Keratinocyte (primary cell): ENCODE results near the gene HBG2. TPM values are rescaled to one million over a fixed set of nuclear protein-coding genes. Genes with fewer than 3 reads are reported as not detected.
"Not testable (repeated sequence)": the region's sequence is repeated elsewhere in the genome, so short reads cannot be mapped to it uniquely, and the experiment has no call there.

Experiments used
- DNase-seq: peaks from one replicate; pipeline ENCODE4 v3.0.0-alpha.2; 2011; ENCODE audit warnings: low read depth, missing footprints, low spot score
- FAIRE-seq: peaks from 2 replicates; lab custom pipeline; 2011; peaks lifted over from hg19 to GRCh38; lab: Jason Lieb, UNC
- H2AFZ ChIP-seq: 2 replicates; pipeline ENCODE4 v1.6.0; 2012; ENCODE audit warnings: low read length, control low read depth, inconsistent platforms; ENCODE audit not compliant: control insufficient read depth
- H3K27ac ChIP-seq: 2 replicates; pipeline ENCODE4 v1.5.1; 2011; ENCODE audit warnings: low read length; ENCODE audit not compliant: control insufficient read depth, insufficient read depth
- H3K27me3 ChIP-seq: 3 replicates; pipeline ENCODE4 v1.6.0; 2011; ENCODE audit warnings: low read length; ENCODE audit not compliant: control insufficient read depth, insufficient read depth; ENCODE audit errors: extremely low read depth
- H3K36me3 ChIP-seq, 2 experiments: 2 replicates in 1 of 2; 3 replicates in 1 of 2; pipeline ENCODE4 v1.5.1; 2011; ENCODE audit warnings: low read length in 2 of 2, mild to moderate bottlenecking in 1 of 2; ENCODE audit not compliant: control insufficient read depth in 2 of 2, insufficient read depth in 2 of 2; ENCODE audit errors: extremely low read depth in 1 of 2
- H3K4me1 ChIP-seq: 3 replicates; pipeline ENCODE4 v1.5.1; 2011; ENCODE audit warnings: low read length; ENCODE audit not compliant: control insufficient read depth, insufficient read depth; ENCODE audit errors: extremely low read depth
- H3K4me2 ChIP-seq: 3 replicates; pipeline ENCODE4 v1.6.0; 2011; ENCODE audit warnings: low read depth, low read length; ENCODE audit not compliant: control insufficient read depth, insufficient read depth; ENCODE audit errors: extremely low read depth
- H3K4me3 ChIP-seq, 3 experiments: fragments of 200-600 bp in 1 of 3; sonication (generic) in 1 of 3; 2 replicates in 2 of 3; 3 replicates in 1 of 3; pipeline ENCODE4 v1.5.1; 2011 to 2016; ENCODE audit warnings: low read length in 3 of 3, mild to moderate bottlenecking in 3 of 3, control low read depth in 2 of 3, inconsistent platforms in 1 of 3, low read depth in 1 of 3, mixed read lengths in 1 of 3, mixed run types in 1 of 3, moderate library complexity in 1 of 3; ENCODE audit not compliant: control insufficient read depth in 2 of 3, insufficient read depth in 2 of 3; ENCODE audit errors: extremely low read depth in 1 of 3
- H3K79me2 ChIP-seq: 2 replicates; pipeline ENCODE4 v1.6.0; 2012; ENCODE audit warnings: low read length; ENCODE audit not compliant: control insufficient read depth, insufficient read depth
- H3K9ac ChIP-seq: 3 replicates; pipeline ENCODE4 v1.6.0; 2011; ENCODE audit warnings: low read length; ENCODE audit not compliant: control insufficient read depth, insufficient read depth; ENCODE audit errors: extremely low read depth
- H3K9me1 ChIP-seq: 3 replicates; pipeline ENCODE4 v1.6.0; 2011; ENCODE audit warnings: low read length; ENCODE audit not compliant: control insufficient read depth, insufficient read depth; ENCODE audit errors: extremely low read depth
- H3K9me3 ChIP-seq: 2 replicates; pipeline ENCODE4 v1.5.1; 2012; ENCODE audit warnings: low read depth, low read length; ENCODE audit not compliant: control insufficient read depth
- H4K20me1 ChIP-seq: 3 replicates; pipeline ENCODE4 v1.6.0; 2011; ENCODE audit warnings: low read length; ENCODE audit not compliant: control insufficient read depth, insufficient read depth; ENCODE audit errors: extremely low read depth
- EZH2 ChIP-seq: IDR thresholded peaks from one replicate; pipeline ENCODE4 v1.6.1; 2012; ENCODE audit warnings: inconsistent platforms, mild to moderate bottlenecking, low read length, moderate library complexity
- dilution Hi-C: fragments of 300-500 bp; cut with MboI; formaldehyde crosslinking; loops from one replicate; pipeline ENCODE4 v1.7.0; 2020; ENCODE audit warnings: low sequenced_read_pairs; ENCODE audit not compliant: extremely low pct_ligation_motif_present
- polyA minus RNA-seq, 3 experiments: library from RNA; depleted of rRNA, polyadenylated mRNA; stranded (reverse); fragments of >200 nt; gene quantifications; 1 replicate in 1 of 3; 2 replicates in 1 of 3; 3 replicates in 1 of 3; pipeline ENCODE4 v1.2.3, GENCODE V29; 2011
- polyA plus RNA-seq, 5 experiments: library from polyadenylated mRNA; depleted of rRNA in 3 of 5; stranded (reverse) in 3 of 5; stranded (forward) in 1 of 5; unstranded in 1 of 5; fragments of >200 nt; gene quantifications; 1 replicate in 1 of 5; 2 replicates in 3 of 5; 3 replicates in 1 of 5; pipeline versions ENCODE4 v1.2.1 to v1.2.3, GENCODE V29; 2011 to 2012; ENCODE audit warnings: missing spikeins in 2 of 5, low read depth in 1 of 5, low replicate concordance in 1 of 5
- TF ChIP-seq, protein P1 (sequence below), 3 experiments: IDR thresholded peaks in 1 of 3; conservative IDR thresholded peaks in 1 of 3; optimal IDR thresholded peaks in 1 of 3; 2 replicates in 2 of 3; 3 replicates in 1 of 3; pipeline versions ENCODE3 to v1.5.1; 2011; ENCODE audit warnings: low read length in 3 of 3, mild to moderate bottlenecking in 3 of 3, moderate library complexity in 2 of 3, control low read depth in 1 of 3, inconsistent platforms in 1 of 3; ENCODE audit not compliant: insufficient read depth in 2 of 3; ENCODE audit errors: extremely low read depth in 1 of 3

Gene HBG2
- polyA plus RNA-seq (0.50 to 0.73 TPM (median 0.61 TPM) in 3 replicates), polyA minus RNA-seq (not detected in 3 replicates)
- not detected for polyA plus RNA-seq (2011; ENCODE audit: low read depth)
- not detected in 2 replicates for polyA plus RNA-seq (2011; cell fraction: cytosol; rRNA removed)
- polyA plus RNA-seq (2011; cell fraction: nucleus; rRNA removed), result not detected in 2 replicates
- not detected in 2 replicates for polyA plus RNA-seq (2012; ENCODE audit: low replicate concordance)
- 11.5 TPM for polyA minus RNA-seq (2011; cell fraction: cytosol; rRNA and poly(A)+ RNA removed)
- polyA minus RNA-seq (2011; cell fraction: nucleus; rRNA and poly(A)+ RNA removed), result 1.4 and 5.3 TPM in 2 replicates

DNA sequence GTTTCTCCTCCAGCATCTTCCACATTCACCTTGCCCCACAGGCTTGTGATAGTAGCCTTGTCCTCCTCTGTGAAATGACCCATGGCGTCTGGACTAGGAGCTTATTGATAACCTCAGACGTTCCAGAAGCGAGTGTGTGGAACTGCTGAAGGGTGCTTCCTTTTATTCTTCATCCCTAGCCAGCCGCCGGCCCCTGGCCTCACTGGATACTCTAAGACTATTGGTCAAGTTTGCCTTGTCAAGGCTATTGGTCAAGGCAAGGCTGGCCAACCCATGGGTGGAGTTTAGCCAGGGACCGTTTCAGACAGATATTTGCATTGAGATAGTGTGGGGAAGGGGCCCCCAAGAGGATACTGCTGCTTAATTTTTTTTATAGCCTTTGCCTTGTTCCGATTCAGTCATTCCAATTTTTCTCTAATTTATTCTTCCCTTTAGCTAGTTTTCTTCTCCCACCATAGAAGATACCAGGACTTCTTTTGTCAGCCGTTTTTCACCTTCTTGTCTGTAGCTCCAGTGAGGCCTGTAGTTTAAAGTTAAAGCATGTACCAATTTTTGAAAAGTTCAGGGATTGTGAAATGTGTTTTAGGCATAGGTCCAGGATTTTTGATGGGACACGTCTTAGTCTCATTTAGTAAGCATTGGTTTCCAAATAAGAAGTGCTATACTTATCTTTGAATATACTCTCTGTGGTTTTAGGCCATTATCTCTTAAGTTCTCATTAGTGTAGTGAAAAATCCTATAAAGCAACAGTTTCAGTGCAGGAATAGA is at the start of gene HBG2:
TSS of gene HBG2 (minus strand) at position 136 of the 768 bp plus-strand sequence. CDS start at position 83, 53 bp downstream.
- H3K9me3 ChIP-seq, H3K4me3 ChIP-seq, dilution Hi-C loops, H3K4me2 ChIP-seq, DNase-seq, H3K4me1 ChIP-seq, H4K20me1 ChIP-seq, FAIRE-seq, H3K9me1 ChIP-seq, H3K27me3 ChIP-seq, H3K9ac ChIP-seq, H3K36me3 ChIP-seq, H3K27ac ChIP-seq, H2AFZ ChIP-seq, H3K79me2 ChIP-seq: not testable (repeated sequence)

- no peaks in the 10 kb centered on the region for H3K79me2 ChIP-seq
- H3K4me2 ChIP-seq, result no peak overlapping the region
- no peaks in the 10 kb centered on the region for H3K4me1 ChIP-seq
- FAIRE-seq (no peak), DNase-seq (no peak)
- H4K20me1 ChIP-seq, result no peaks in the 10 kb centered on the region
- H3K9ac ChIP-seq, result no peak overlapping the region
- dilution Hi-C loops, result no loop called here
- H3K9me3 ChIP-seq, result no peaks in the 10 kb centered on the region
- no peak for TF ChIP-seq EZH2
- no peak overlapping the region for H3K4me3 ChIP-seq
- no peaks in the 10 kb centered on the region for H3K27me3 ChIP-seq
- H3K9me1 ChIP-seq, result no peaks in the 10 kb centered on the region
- H2AFZ ChIP-seq, result no peak overlapping the region
- H3K27ac ChIP-seq, result no peak overlapping the region
- no peaks in the 10 kb centered on the region for H3K36me3 ChIP-seq
These were observed 49.5 kb upstream of the HBG2 start for GRCh38 chr11:5304046-5304445.

GRCh38 chr11:5303626-5304025 is 49.0 kb upstream of the HBG2 start:
- dilution Hi-C loops, result no loop called here
- DNase-seq, result no peak
- H3K27ac ChIP-seq, result no peak overlapping the region

More at GRCh38 chr11:5303626-5304025, 49.0 kb upstream of the HBG2 start:
- Histone ChIP-seq H3K9ac (no peak overlapping the region), H3K79me2 (no peaks in the 10 kb centered on the region), H3K4me1 (no peaks in the 10 kb centered on the region), H3K27me3 (no peaks in the 10 kb centered on the region), H4K20me1 (no peaks in the 10 kb centered on the region), H3K4me2 (no peak overlapping the region), H3K36me3 (no peaks in the 10 kb centered on the region), H2AFZ (no peak overlapping the region), H3K4me3 (no peak overlapping the region), H3K9me1 (no peaks in the 10 kb centered on the region), H3K9me3 (no peaks in the 10 kb centered on the region)
- FAIRE-seq, result no peak
- TF ChIP-seq, protein P1, sequence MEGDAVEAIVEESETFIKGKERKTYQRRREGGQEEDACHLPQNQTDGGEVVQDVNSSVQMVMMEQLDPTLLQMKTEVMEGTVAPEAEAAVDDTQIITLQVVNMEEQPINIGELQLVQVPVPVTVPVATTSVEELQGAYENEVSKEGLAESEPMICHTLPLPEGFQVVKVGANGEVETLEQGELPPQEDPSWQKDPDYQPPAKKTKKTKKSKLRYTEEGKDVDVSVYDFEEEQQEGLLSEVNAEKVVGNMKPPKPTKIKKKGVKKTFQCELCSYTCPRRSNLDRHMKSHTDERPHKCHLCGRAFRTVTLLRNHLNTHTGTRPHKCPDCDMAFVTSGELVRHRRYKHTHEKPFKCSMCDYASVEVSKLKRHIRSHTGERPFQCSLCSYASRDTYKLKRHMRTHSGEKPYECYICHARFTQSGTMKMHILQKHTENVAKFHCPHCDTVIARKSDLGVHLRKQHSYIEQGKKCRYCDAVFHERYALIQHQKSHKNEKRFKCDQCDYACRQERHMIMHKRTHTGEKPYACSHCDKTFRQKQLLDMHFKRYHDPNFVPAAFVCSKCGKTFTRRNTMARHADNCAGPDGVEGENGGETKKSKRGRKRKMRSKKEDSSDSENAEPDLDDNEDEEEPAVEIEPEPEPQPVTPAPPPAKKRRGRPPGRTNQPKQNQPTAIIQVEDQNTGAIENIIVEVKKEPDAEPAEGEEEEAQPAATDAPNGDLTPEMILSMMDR (optimal IDR thresholded peaks at IDR 0.05 in 1 of 3, IDR thresholded peaks at IDR 0.05 in 1 of 3, conservative IDR thresholded peaks at IDR 0.05 in 1 of 3; ENCODE audit: extremely low read depth in 1 of 3, insufficient read depth in 2 of 3, low read length in 3 of 3), result no peak
- TF ChIP-seq EZH2, result no peak
